ENCODE results near the gene TNNI3. TPM values are rescaled to one million over a fixed set of nuclear protein-coding genes. Genes with fewer than 3 reads are reported as not detected.

The TNNI3 gene
- total RNA-seq, 4 donors from 2014 or later: 1.6 to 6.2 (median 5.5) TPM

DNA sequence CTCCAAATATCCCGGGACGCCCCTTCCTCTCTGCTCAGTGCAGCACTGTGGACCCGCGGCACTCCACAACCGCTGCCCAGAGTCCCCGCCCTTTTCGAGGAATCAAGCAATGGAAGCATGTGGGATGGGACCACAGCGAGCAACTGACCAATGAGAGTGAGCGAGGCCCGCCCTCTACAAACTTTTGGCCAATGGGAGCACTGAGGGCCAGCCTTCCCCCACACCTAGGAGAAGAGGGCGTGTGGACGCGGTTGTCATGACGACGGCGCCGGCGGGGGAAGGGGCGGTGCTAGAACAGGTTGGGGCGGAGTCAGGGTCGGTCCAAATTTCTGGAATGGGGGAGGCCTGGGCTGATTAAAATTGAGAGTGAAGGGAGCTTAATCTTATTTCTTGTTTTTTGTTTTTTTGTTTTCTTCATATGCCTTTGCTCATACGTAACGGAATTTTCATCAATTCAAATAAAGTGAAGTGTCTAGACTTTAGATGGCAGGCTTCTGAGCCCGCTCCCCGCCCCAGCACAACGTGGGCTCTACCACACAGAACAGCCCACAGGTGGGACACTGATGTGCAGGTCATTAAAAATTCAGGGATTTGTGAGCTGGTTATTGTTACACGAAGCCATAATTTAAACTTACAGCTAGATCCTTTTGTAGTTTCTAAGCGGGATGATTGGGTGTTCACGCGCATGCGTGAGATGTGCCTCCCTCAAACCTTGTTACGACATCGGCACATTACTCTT, 9.2 kb upstream of the TNNI3 start, which contains the start of gene DNAAF3:
Gene DNAAF3, minus strand, starts transcription at position 84 of the 739 bp plus-strand sequence. CDS start 200 bp downstream, outside the sequence.
- intact Hi-C loops (cut with DNase I; ENCODE audit: low total_unique reads) (no loop called here), in situ Hi-C loops (cut with MboI; ENCODE audit: low sequenced_read_pairs in 4 of 4) (loop anchor here in 1 of 4 donors (10.0 kb wide), 1 partner anchor 82 kb away; no protein-coding TSS in a partner anchor)
- peak; percentile 93 to 95 for DNase-seq
- Histone ChIP-seq H3K27me3 (peaks cover 49 to 58% (median 52%) of the 10 kb centered on the region in 3 donors), H3K9me3 (no peaks in the 10 kb centered on the region), H3K4me1 (peaks cover 3 to 5% of the 10 kb centered on the region in 2 donors), H3K4me3 (peak within 1 kb of the TSS; percentile 55 to 65 (median 59)), H3K36me3 (no peaks in the 10 kb centered on the region), H3K27ac (peak within 1 kb of the TSS in 1 of 4 donors; percentile 30)
- ATAC-seq: peak; percentile 99 to 100
- TF ChIP-seq, protein P1, sequence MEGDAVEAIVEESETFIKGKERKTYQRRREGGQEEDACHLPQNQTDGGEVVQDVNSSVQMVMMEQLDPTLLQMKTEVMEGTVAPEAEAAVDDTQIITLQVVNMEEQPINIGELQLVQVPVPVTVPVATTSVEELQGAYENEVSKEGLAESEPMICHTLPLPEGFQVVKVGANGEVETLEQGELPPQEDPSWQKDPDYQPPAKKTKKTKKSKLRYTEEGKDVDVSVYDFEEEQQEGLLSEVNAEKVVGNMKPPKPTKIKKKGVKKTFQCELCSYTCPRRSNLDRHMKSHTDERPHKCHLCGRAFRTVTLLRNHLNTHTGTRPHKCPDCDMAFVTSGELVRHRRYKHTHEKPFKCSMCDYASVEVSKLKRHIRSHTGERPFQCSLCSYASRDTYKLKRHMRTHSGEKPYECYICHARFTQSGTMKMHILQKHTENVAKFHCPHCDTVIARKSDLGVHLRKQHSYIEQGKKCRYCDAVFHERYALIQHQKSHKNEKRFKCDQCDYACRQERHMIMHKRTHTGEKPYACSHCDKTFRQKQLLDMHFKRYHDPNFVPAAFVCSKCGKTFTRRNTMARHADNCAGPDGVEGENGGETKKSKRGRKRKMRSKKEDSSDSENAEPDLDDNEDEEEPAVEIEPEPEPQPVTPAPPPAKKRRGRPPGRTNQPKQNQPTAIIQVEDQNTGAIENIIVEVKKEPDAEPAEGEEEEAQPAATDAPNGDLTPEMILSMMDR (IDR thresholded peaks at IDR 0.05 in 4 of 5, conservative IDR thresholded peaks at IDR 0.05 in 1 of 5): peak in 1 of 5 experiments; percentile 14
- TF ChIP-seq POLR2A (IDR thresholded peaks at IDR 0.05): no peak

DNA sequence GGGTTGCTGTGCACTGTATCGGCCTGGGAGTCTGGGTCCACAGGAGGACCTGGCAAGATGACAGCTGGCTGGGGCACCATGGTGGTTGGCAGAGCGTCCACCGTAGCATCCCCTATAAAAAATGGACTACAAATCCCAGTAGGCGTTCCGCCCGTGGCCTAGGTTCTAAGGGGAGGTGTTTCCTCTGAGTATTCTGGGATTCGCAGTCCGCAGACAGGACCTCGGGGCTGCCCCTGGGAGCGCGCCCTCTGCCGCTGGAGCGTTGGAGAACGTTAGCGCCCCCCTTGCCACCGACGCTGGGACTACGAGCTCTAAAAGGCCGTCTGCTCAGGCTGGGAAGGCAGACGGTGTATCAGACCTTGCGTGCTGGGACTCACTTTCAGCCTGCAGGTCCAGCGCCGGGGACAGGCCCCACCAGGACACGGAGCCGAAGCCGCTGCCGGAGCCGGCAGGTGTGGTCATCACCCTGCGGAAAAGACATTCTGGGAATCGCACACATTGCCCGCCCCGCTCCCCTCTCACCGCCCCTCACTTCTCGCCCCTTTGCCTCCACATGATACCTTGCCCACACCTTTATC, 8.5 kb upstream of the TNNI3 start:
- intact Hi-C loops (cut with DNase I; ENCODE audit: low total_unique reads) (no loop called here), in situ Hi-C loops (cut with MboI; ENCODE audit: low sequenced_read_pairs in 4 of 4) (loop anchor here in 1 of 4 donors (10.0 kb wide), 1 partner anchor 81 kb away; no protein-coding TSS in a partner anchor)
- TF ChIP-seq, protein P1 (IDR thresholded peaks at IDR 0.05 in 4 of 5, conservative IDR thresholded peaks at IDR 0.05 in 1 of 5): peak in 2 of 5 experiments; percentile 22 to 42
- TF ChIP-seq POLR2A (IDR thresholded peaks at IDR 0.05): no peak
- DNase-seq (peak in 1 of 2 donors; percentile 65), ATAC-seq (peak; percentile 61 to 66)
- peaks cover 3 to 5% of the 10 kb centered on the region in 2 donors for H3K4me1 ChIP-seq
- peaks cover 49 to 58% (median 53%) of the 10 kb centered on the region in 3 donors for H3K27me3 ChIP-seq
- H3K36me3 ChIP-seq: no peaks in the 10 kb centered on the region
- no peaks in the 10 kb centered on the region for H3K9me3 ChIP-seq
- H3K27ac ChIP-seq: peak overlapping the region in 1 of 4 donors; percentile 30
- H3K4me3 ChIP-seq: peak overlapping the region; percentile 55 to 65 (median 59)

DNA sequence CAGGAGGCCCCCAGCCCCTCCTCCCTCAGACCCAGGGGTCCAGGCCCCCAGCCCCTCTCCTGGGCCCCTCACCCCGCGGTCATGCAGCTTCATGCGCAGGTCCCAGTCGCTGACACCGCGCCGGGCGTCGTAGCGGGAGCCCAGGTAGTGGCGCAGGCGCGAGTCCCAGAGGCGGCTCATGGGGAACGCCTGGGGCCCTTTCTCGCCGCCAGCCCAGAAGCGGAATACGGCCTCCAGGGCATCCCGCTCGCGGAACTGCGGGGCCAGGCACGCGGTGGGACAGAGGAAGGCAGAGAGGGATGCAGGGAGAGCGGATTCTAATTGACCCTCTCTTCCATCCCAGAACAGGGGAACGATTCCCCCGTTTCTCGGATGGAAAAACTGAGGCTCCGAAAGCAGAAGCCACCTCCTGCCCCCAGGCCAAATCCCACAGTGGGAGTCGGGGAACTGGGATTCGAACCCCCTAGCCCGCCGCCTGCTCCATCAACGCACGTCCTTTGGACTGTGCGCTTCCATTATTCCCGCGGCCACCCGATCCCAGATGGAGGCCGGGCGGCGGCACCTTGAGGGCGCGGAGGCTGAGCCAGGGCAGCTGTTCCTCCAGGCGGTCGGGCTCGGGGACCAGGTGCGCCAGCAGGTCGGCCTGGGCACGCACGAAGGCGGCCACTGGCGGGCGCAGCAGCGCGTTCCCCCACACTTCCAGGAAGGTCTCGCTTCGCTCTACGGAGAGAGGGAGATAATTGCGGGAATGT, 4.2 kb upstream of the TNNI3 start:
- intact Hi-C loops (cut with DNase I; ENCODE audit: low total_unique reads): no loop called here
- DNase-seq: no peak

GRCh38 chr19:55160986-55161365, 3.4 kb upstream of the TNNI3 start:
- in situ Hi-C loops (cut with MboI; ENCODE audit: low sequenced_read_pairs in 4 of 4): loop anchor here in 1 of 4 donors (10.0 kb wide), 1 partner anchor 76 kb away; no protein-coding TSS in a partner anchor
- no peak overlapping the region for H3K4me3 ChIP-seq
- intact Hi-C loops (cut with DNase I; ENCODE audit: low total_unique reads): loop anchor here (1.0 kb wide), 2 partner anchors 20 to 73 kb away; no protein-coding TSS in a partner anchor
- H3K27me3 ChIP-seq: peaks cover 27 to 29% (median 27%) of the 10 kb centered on the region in 3 donors
- H3K4me1 ChIP-seq: peaks cover 0 to 18% of the 10 kb centered on the region in 2 donors
- no peaks in the 10 kb centered on the region for H3K36me3 ChIP-seq
- ATAC-seq: no peak
- DNase-seq: peak in 1 of 2 donors; percentile 8
- no peaks in the 10 kb centered on the region for H3K9me3 ChIP-seq
- no peak overlapping the region for H3K27ac ChIP-seq
- TF ChIP-seq POLR2A (IDR thresholded peaks at IDR 0.05): no peak
- TF ChIP-seq, protein P1 (IDR thresholded peaks at IDR 0.05 in 4 of 5, conservative IDR thresholded peaks at IDR 0.05 in 1 of 5): no peak

More for the DNA sequence above, 4.2 kb upstream of the TNNI3 start:
- Histone ChIP-seq H3K4me1 (peaks cover under 1 to 21% of the 10 kb centered on the region in 2 donors), H3K36me3 (no peaks in the 10 kb centered on the region), H3K27ac (no peak overlapping the region), H3K9me3 (no peaks in the 10 kb centered on the region), H3K27me3 (peaks cover 22 to 28% (median 23%) of the 10 kb centered on the region in 3 donors), H3K4me3 (no peak overlapping the region)
- TF ChIP-seq, protein P1 (IDR thresholded peaks at IDR 0.05 in 4 of 5, conservative IDR thresholded peaks at IDR 0.05 in 1 of 5): no peak
- no peak for TF ChIP-seq POLR2A (IDR thresholded peaks at IDR 0.05)
- ATAC-seq: no peak
- in situ Hi-C loops (cut with MboI; ENCODE audit: low sequenced_read_pairs in 4 of 4): loop anchor here in 1 of 4 donors (10.0 kb wide), 1 partner anchor 77 kb away; no protein-coding TSS in a partner anchor
